Stimulated activated CD8-positive, alpha-beta memory T cell treated with anti-CD3 and anti-CD28 coated beads, Interleukin-15, amount 100 ng/mL, for 48 hours (primary cell): Measurements from ENCODE around the gene H2AZ2.

Experiments used
- DNase-seq, 2 donors: peaks; one replicate each; pipeline ENCODE4 v3.0.0-alpha.2; 2020; ENCODE audit warnings: low read depth in 2 of 2

Gene H2AZ2

GRCh38 chr7:44784364-44784763 is 63.5 kb downstream of the H2AZ2 start:
- no peak for DNase-seq

GRCh38 chr7:44783407-44783806 is 64.5 kb downstream of the H2AZ2 start:
- no peak for DNase-seq

GRCh38 chr7:44782460-44782859 is 65.4 kb downstream of the H2AZ2 start:
- DNase-seq, result no peak
